ENCODE measurements around the gene CAMTA1.

The CAMTA1 gene

DNA sequence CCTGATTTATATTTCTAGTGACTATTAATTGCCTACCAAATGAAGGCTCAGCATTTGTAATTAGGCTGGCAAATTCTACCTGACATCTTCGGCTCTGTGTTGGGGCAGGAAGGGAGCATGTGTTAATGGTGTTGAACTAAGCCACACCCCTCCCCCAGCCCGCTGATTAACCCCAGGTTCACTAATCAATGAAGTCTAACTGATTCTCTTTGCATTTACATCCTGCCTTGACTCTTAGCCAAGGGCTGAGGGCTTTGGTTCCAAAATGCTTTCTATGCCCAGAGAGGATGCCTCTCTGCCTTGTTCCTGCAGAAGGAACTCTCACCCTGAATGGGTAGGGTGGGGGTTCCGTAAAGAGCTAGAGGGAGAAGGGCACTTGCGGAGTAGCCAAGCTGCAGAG is 393.1 kb downstream of the CAMTA1 start:
- peaks cover 21% of the 10 kb centered on the region for H3K9me3 Mint-ChIP-seq
- no peaks in the 10 kb centered on the region for H3K4me1 Mint-ChIP-seq (ENCODE audit: low read depth)
- DNase-seq, result no peak
- no peaks in the 10 kb centered on the region for H3K36me3 Mint-ChIP-seq (ENCODE audit: low read depth)
- no peak overlapping the region for H3K4me3 Mint-ChIP-seq
- H3K27ac Mint-ChIP-seq, result no peak overlapping the region
- peaks cover 49% of the 10 kb centered on the region for H3K27me3 Mint-ChIP-seq

DNA sequence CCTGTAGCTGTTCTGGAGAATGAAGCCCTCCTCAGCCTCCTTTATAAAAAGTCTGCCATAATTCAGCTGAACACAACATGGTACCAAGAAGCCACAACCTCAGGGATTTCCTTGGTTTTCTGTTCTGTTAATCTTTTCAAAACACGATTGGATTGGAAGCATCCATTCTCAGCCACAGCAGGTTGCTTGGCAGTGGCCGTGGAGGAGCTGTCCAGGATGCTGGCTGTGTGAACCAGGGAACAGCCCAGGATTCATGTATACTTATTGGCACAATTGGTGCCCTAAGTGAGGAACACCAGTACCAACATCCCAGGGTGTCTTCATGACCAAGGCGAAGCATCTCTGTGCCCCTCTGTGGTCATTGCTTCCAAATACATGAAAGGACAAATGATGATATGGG is 393.5 kb downstream of the CAMTA1 start:
- peaks cover 21% of the 10 kb centered on the region for H3K9me3 Mint-ChIP-seq
- no peak overlapping the region for H3K4me3 Mint-ChIP-seq
- no peaks in the 10 kb centered on the region for H3K36me3 Mint-ChIP-seq (ENCODE audit: low read depth)
- no peaks in the 10 kb centered on the region for H3K4me1 Mint-ChIP-seq (ENCODE audit: low read depth)
- H3K27ac Mint-ChIP-seq, result no peak overlapping the region
- no peak for DNase-seq
- H3K27me3 Mint-ChIP-seq, result peaks cover 49% of the 10 kb centered on the region

DNA sequence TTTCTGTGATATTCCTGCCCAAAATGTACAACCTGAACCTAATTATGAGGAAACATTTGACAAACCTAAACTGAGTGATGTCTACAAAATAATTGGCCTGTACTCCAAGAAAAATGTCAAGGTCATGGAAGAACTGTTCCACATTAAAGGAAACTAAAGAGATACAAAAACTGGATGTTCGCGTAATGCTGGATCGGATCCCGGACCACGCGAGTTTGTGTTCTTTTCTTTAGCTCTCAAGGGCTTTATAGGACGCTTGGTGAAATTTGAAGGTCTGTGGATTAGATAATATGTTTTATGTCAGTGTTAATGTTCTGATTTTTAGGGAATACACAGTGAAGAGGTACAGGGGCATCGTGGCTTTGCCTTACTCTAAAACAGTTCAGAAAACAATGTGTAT is 400.5 kb downstream of the CAMTA1 start:
- H3K4me1 Mint-ChIP-seq (ENCODE audit: low read depth), result no peaks in the 10 kb centered on the region
- no peak overlapping the region for H3K4me3 Mint-ChIP-seq
- H3K9me3 Mint-ChIP-seq, result peaks cover 2% of the 10 kb centered on the region
- no peak for DNase-seq
- peaks cover 17% of the 10 kb centered on the region for H3K27me3 Mint-ChIP-seq
- no peaks in the 10 kb centered on the region for H3K36me3 Mint-ChIP-seq (ENCODE audit: low read depth)
- no peak overlapping the region for H3K27ac Mint-ChIP-seq

DNA sequence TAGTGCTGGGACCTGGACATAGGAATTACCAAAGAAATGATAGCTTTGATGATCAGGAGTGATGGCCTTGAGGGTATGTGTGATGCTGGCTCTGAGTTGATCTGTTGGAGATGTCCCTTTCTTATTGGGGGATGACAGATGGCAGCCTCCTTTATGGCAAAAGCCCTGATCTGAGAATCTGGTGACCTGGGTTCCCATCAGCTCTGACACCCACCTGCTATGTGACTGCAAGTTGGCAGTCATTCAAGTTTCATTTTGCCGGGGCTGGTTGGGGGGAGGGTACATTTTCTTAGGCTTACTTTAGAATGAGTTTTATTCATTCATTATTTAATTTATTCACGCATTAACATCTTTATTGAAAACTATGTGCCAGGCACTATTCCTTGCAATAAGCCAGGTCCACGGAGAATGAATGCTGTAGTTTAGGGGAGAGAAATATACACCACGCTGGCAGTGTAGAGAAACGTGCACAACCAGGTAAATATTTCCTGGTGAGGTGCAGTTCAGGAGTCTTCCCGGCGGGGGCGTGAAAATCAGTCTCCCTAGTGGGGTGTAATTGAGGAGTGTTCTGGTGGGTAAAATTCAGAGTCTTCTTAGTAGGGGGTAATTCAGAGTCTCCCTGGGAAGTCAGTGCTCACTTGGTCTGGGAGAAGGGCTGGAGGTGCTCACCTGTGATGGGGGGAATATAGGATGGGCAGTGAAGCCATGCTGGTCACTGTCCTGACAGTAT is 401.3 kb downstream of the CAMTA1 start:
- Mint-ChIP-seq H3K4me3 (no peak overlapping the region), H3K27ac (no peak overlapping the region), H3K36me3 (ENCODE audit: low read depth) (no peaks in the 10 kb centered on the region), H3K27me3 (peaks cover 17% of the 10 kb centered on the region), H3K9me3 (peaks cover 2% of the 10 kb centered on the region), H3K4me1 (ENCODE audit: low read depth) (no peaks in the 10 kb centered on the region)
- DNase-seq, result no peak

DNA sequence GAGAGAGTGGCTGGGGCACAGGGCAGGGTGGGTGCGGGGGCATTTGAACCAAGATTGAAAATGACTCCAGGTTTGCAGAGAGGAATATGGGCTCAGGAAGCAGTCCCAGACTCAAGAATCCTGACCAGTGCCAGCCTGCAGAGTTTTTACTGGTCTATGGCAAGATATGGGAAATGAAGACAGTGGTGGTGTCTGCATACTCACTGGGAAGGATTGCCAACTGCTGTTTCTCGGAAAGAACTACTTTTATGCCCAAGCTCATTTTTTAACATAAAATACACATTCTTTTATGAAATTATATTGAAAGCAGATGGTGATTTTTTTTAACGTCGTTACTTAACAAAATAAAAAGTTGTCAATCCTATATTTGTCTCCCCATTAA is 401.8 kb downstream of the CAMTA1 start:
- peaks cover 15% of the 10 kb centered on the region for H3K27me3 Mint-ChIP-seq
- no peaks in the 10 kb centered on the region for H3K36me3 Mint-ChIP-seq (ENCODE audit: low read depth)
- H3K4me1 Mint-ChIP-seq (ENCODE audit: low read depth), result no peaks in the 10 kb centered on the region
- H3K4me3 Mint-ChIP-seq, result no peak overlapping the region
- no peak overlapping the region for H3K27ac Mint-ChIP-seq
- peaks cover 2% of the 10 kb centered on the region for H3K9me3 Mint-ChIP-seq
- DNase-seq, result no peak

DNA sequence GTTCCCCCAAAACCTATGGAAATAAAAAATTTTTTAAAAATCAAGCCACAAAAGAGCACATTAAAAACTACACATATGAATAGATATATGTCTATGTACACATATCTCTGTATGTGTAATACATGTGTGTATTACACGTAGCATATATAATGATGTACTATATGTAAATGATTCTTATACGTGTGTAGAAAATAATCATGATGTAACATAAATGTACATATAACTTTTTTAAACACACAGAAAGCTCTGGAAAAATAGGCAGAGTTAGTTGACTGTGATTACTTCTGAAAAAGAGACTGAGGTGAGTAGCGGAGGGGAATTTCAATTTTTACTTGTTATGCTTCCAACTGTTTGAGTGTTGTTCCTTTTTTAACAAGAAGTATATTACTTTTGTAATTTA is 405.0 kb downstream of the CAMTA1 start:
- Mint-ChIP-seq H3K27me3 (peaks cover 9% of the 10 kb centered on the region), H3K4me1 (ENCODE audit: low read depth) (no peaks in the 10 kb centered on the region)
- no peak for DNase-seq

DNA sequence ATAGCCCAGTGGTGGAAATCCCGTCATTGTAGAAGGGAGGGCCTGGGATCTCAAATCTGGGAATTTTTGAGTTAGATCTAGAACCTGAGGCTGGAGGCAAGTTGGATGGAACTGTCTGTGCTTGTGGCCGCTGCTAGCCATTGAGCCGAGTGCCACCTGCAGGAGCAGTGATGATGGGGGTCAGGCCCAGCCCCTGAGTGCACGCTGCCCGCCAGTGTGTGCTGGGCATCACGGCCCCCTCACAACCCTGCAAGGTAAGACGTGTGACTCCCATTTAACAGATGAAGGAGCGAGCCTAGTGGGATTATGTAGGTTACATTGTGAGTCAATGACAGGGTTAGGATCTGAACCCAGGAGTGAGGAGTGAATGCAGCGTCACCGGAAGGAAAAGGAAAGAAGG is 407.2 kb downstream of the CAMTA1 start:
- no peaks in the 10 kb centered on the region for H3K4me1 Mint-ChIP-seq (ENCODE audit: low read depth)
- H3K36me3 Mint-ChIP-seq (ENCODE audit: low read depth), result no peaks in the 10 kb centered on the region
- H3K9me3 Mint-ChIP-seq, result no peaks in the 10 kb centered on the region
- no peak overlapping the region for H3K27ac Mint-ChIP-seq
- DNase-seq, result no peak
- peaks cover 6% of the 10 kb centered on the region for H3K27me3 Mint-ChIP-seq
- H3K4me3 Mint-ChIP-seq, result no peak overlapping the region

More for the DNA sequence above, 405.0 kb downstream of the CAMTA1 start:
- no peak overlapping the region for H3K4me3 Mint-ChIP-seq
- H3K36me3 Mint-ChIP-seq (ENCODE audit: low read depth), result no peaks in the 10 kb centered on the region
- H3K27ac Mint-ChIP-seq, result no peak overlapping the region
- no peaks in the 10 kb centered on the region for H3K9me3 Mint-ChIP-seq

DNA sequence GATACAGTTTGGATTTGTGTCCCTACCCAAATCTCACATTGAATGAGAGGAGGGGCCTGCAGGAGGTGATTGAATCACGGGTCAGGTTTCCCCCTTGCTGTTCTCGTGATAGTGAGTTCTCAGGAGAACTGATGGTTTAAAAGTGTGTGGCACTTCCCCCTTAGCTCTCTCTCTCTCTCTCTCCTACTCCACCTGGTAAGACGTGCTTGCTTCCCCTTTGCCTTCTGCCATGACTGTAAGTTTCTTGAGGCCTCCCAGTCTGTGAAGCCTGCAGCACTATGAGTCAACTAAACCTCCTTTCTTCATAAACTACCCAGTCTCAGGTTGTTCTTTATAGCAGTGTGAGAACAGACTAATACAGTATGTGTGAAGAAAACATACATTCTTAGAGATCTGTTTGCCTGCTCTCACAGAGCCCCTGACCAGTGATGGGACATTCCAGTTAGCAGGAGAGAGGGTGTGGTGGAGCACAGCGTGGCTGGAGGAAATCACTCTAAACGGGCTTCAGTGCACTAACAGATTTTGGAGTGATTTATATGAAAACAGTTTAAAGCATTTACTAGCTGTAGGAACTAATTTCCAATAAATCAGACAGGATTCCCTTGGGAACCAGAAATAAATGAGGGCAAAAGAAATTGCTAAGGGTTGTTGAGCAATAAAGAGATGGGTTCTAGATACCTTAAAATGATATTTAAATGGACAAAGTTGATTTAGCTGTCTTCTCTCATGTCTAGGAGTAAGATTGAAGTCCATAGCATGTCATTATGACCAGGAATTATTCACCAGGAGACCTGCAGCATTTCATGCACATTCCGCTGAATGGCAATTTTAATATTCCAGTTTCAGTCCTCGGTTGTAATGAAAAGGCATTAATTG is 411.0 kb downstream of the CAMTA1 start:
- Mint-ChIP-seq H3K4me3 (no peak overlapping the region), H3K4me1 (ENCODE audit: low read depth) (no peaks in the 10 kb centered on the region)
- DNase-seq, result no peak

DNA sequence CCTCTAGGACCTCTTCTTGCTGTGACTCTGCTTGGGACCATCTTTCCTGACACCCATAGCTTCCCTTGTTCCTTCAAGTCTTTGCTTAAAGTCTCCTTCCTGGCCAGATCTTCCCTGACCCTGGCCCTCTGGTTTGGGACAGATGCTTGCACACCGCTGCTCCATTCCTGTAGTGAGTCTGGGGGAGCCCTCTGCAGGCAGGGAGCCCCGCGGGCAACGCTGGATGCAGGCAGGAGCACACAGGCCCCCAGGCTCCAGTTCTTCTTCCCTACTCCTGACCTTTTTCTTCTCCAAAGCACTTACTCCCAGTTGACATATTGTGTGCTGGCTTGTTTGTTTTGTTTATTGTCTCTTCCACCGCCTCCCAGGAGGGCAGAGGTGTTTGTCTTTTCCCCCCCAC is 413.4 kb downstream of the CAMTA1 start:
- Mint-ChIP-seq H3K4me3 (no peak overlapping the region), H3K4me1 (ENCODE audit: low read depth) (no peaks in the 10 kb centered on the region), H3K36me3 (ENCODE audit: low read depth) (no peaks in the 10 kb centered on the region), H3K27me3 (peaks cover 9% of the 10 kb centered on the region), H3K9me3 (peaks cover 6% of the 10 kb centered on the region), H3K27ac (no peak overlapping the region)
- no peak for DNase-seq

More for the DNA sequence above, 411.0 kb downstream of the CAMTA1 start:
- no peak overlapping the region for H3K27ac Mint-ChIP-seq
- peaks cover 5% of the 10 kb centered on the region for H3K27me3 Mint-ChIP-seq
- no peaks in the 10 kb centered on the region for H3K36me3 Mint-ChIP-seq (ENCODE audit: low read depth)
- no peaks in the 10 kb centered on the region for H3K9me3 Mint-ChIP-seq

DNA sequence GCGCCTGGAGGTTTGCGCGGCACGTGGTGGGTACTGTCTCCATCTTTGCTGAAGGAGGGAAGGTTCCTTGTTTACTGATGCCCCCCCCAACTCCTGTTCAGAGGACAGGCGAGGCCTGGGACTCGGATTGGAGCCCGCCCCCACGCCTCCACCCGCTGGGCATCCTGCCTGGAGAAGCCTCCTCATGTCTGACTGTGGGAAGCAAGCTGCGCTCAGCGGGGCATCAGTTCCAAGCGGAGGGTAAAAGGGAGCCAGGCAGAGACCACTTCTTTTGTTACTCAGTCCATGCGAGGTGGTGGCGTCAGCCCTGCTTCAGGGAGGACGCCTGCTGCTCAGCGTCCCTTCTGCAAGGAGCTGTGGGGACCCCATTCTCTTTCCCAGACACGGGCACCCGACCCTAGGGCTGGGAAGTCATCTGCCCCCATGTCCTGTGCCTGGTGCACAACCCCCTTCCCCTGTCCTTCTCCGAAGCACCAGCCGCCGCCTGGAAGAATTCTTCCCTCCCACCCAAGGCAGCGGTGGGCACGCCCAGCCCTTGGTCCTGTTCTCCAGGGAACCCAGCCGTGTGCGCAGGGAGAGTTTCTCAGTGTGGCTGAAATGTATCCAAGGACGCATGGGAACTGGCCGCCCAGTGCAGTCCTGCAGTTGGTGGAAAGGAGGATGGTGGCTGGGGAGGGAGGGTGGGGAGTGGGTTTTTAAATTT is 414.0 kb downstream of the CAMTA1 start:
- Mint-ChIP-seq H3K27ac (no peak overlapping the region), H3K27me3 (peaks cover 9% of the 10 kb centered on the region), H3K4me3 (no peak overlapping the region), H3K36me3 (ENCODE audit: low read depth) (no peaks in the 10 kb centered on the region), H3K9me3 (peaks cover 6% of the 10 kb centered on the region), H3K4me1 (ENCODE audit: low read depth) (no peaks in the 10 kb centered on the region)
- no peak for DNase-seq

DNA sequence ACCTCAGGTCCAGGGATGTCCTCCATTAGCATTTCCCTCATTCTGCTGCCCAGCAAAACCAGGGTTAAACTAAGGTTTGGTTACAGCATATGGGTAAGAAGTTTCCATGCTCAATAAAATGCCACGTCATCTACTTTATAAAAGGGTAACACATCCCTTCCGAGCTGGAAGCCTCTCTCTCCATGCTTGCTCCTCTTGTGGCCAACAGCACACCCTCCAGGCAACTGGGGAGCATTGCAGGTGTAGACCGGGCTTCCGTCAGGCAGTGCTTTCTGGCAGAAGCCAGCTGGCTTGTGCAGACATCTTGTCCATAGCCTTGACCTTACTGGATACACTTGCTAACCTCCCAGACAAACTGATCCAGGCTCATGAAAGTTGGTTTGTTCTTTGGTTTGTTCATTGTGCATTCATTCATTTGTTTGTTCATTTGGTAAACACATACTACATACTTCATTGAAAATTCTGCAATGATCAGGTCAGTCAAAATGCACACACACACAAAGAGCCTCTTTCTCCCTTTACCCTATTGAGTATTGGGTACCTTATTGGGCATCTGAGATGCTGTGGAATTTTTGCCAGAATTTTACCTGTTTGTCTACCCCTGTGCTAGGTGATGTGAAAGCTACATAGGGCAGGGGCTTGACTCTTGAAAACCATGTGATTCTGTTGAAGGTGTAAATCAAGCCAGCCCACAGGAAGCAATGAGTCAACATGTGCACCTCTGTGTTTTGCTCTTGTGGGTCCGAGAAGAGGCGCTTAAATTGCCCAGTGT is 422.8 kb downstream of the CAMTA1 start:
- H3K4me3 Mint-ChIP-seq, result no peak overlapping the region
- peaks cover under 1% of the 10 kb centered on the region for H3K9me3 Mint-ChIP-seq
- no peak for DNase-seq
- no peak overlapping the region for H3K27ac Mint-ChIP-seq
- H3K36me3 Mint-ChIP-seq (ENCODE audit: low read depth), result no peaks in the 10 kb centered on the region
- H3K27me3 Mint-ChIP-seq, result peaks cover 47% of the 10 kb centered on the region
- no peaks in the 10 kb centered on the region for H3K4me1 Mint-ChIP-seq (ENCODE audit: low read depth)

DNA sequence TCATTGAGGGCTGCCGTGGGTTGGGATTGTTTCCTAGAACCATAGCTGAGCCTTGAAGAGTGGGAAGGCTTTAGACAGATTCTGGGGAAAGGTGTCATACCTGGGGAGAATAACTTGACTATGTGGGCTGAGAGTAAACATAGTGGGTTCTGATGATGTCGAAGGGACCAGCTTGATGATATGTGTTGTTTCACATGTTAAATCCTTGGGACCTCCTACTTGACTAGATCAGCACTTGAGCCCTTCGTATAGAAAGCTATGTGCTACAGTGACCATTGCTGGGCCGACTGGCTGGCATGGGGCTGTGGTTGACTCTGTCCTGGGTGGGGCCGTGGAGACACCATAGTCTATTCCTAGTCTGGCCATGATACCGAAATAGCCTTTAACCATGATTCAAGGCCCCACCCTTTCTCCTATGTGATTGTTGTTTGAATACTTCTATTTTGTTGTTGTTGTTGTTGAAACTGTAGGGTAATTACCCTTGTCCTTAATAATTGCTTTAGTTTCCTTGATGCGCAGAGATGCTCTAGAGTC is 423.5 kb downstream of the CAMTA1 start:
- no peak for DNase-seq
- H3K27me3 Mint-ChIP-seq, result peaks cover 47% of the 10 kb centered on the region
- H3K9me3 Mint-ChIP-seq, result no peaks in the 10 kb centered on the region
- no peak overlapping the region for H3K27ac Mint-ChIP-seq
- no peaks in the 10 kb centered on the region for H3K36me3 Mint-ChIP-seq (ENCODE audit: low read depth)
- H3K4me3 Mint-ChIP-seq, result no peak overlapping the region
- H3K4me1 Mint-ChIP-seq (ENCODE audit: low read depth), result no peaks in the 10 kb centered on the region

DNA sequence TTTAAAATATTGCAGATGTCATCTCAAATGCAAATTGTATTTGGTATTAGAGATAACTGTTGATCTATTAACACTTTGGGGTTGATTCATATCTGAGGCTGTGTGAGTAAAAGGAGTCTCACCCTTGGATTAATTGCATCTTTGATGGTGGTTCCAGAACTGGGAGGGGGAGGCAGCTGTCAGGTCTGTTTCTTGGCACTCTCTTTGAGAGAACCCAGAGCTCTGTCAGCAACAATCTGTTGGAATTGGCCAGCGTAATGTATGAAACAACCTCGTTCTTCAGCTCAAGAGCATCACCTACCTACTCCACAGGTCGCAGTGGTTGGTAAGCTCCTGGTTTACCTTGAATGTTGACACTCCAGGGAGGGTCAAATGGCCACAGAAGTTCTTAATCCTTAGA is 424.1 kb downstream of the CAMTA1 start:
- Mint-ChIP-seq H3K36me3 (ENCODE audit: low read depth) (no peaks in the 10 kb centered on the region), H3K9me3 (no peaks in the 10 kb centered on the region), H3K27ac (no peak overlapping the region), H3K4me3 (no peak overlapping the region), H3K4me1 (ENCODE audit: low read depth) (no peaks in the 10 kb centered on the region), H3K27me3 (peaks cover 47% of the 10 kb centered on the region)
- DNase-seq, result no peak

DNA sequence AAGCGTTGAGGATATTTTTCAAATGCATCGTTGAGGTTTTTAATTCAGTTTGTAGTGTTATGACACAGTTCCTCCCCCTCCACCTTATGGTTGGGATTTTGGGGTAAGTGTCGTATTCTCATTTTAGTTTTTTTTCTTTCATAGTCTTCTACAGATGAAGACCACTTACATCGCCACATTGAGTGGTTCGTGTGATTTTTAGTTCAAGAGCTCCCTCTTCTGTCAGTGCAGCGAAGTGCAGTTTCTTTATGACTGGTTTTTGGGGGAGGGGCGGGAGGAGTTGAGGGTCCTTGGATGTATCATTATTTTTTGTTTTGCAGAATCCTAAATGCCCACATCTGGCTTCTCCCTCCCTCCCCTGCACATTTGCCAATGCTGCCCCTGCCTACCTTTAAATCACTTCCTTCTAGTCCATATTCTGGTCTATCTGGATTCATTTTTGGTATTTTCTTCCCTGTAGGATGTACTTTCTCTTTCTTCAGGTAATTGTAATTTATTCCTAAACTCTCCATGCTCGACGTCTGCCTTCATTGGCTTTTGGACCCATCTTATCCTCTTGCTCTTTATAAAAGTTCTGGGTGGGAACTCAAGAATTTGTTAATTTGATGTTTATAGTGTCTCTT is 433.1 kb downstream of the CAMTA1 start:
- no peak for DNase-seq
- Mint-ChIP-seq H3K4me3 (no peak overlapping the region), H3K27ac (no peak overlapping the region), H3K9me3 (no peaks in the 10 kb centered on the region), H3K4me1 (ENCODE audit: low read depth) (no peaks in the 10 kb centered on the region), H3K27me3 (peaks cover 36% of the 10 kb centered on the region), H3K36me3 (ENCODE audit: low read depth) (no peaks in the 10 kb centered on the region)
